Omental fat pad (tissue), 4 donors: Measurements from ENCODE around the gene LLGL1. TPM values are rescaled to one million over a fixed set of nuclear protein-coding genes. Genes with fewer than 3 reads are reported as not detected.
A peak's percentile ranks its signal among the peaks of the same experiment; 100 is the strongest.

Source experiments
- ATAC-seq: fragments of 150-250 bp; one replicate; pipeline ENCODE4 v1.9.1; 2016; ENCODE audit warnings: mild to moderate bottlenecking, moderate library complexity; ENCODE audit not compliant: low FRiP score
- DNase-seq: peaks from one replicate; pipeline ENCODE4 v3.0.0-alpha.2; 2019; ENCODE audit warnings: low spot score
- CTCF ChIP-seq, 3 donors: fragments of 450-650 bp; IDR thresholded peaks; one replicate each; pipeline ENCODE4 v1.5.1; 2016 to 2017; ENCODE audit warnings: antibody characterized with exemption in 3 of 3, mild to moderate bottlenecking in 3 of 3, moderate library complexity in 2 of 3
- total RNA-seq, 4 donors: library from RNA; depleted of rRNA; stranded (reverse); fragments of >200 nt; gene quantifications; one replicate each; pipeline ENCODE4 v1.1.0, GENCODE V29; 2016

LLGL1 gene
- total RNA-seq, 4 donors from 2014 or later, result 10.2 to 24.0 (median 13.2) TPM

GRCh38 chr17:18182110-18182977, 43.1 kb upstream of the LLGL1 start:
- TF ChIP-seq CTCF (IDR thresholded peaks at IDR 0.05), result no peak
- DNase-seq (no peak), ATAC-seq (peak; percentile 2)

- peak; percentile 62 for DNase-seq
- peak; percentile 29 for ATAC-seq
- no peak for TF ChIP-seq CTCF (IDR thresholded peaks at IDR 0.05)
Observed at GRCh38 chr17:18182978-18183333, 42.5 kb upstream of the LLGL1 start.

GRCh38 chr17:18183334-18184142, 41.9 kb upstream of the LLGL1 start, which contains the start of gene ALKBH5:
TSS of gene ALKBH5 (plus strand) at chr17:18183828. CDS start at chr17:18184244, 416 bp downstream.
- peak; percentile 85 for ATAC-seq
- no peak for TF ChIP-seq CTCF (IDR thresholded peaks at IDR 0.05)
- peak; percentile 84 for DNase-seq

- ATAC-seq (no peak), DNase-seq (peak; percentile 57)
- no peak for TF ChIP-seq CTCF (IDR thresholded peaks at IDR 0.05)
Observed at GRCh38 chr17:18184143-18185031, 41.0 kb upstream of the LLGL1 start.

- no peak for ATAC-seq
- no peak for DNase-seq
- no peak for TF ChIP-seq CTCF (IDR thresholded peaks at IDR 0.05)
Observed at GRCh38 chr17:18185391-18185790, 40.0 kb upstream of the LLGL1 start.

GRCh38 chr17:18185832-18186626, 39.4 kb upstream of the LLGL1 start:
- no peak for ATAC-seq
- DNase-seq, result no peak
- no peak for TF ChIP-seq CTCF (IDR thresholded peaks at IDR 0.05)
